HEK293 (cell line): ENCODE data around the gene MMP28.

Source experiments
- HOXA7 ChIP-seq: sonication (generic); formaldehyde crosslinking; IDR thresholded peaks from 2 replicates; pipeline ENCODE4 v1.8.1; 2022; ENCODE audit warnings: missing genetic modification reagents, borderline replicate concordance
- HOXC10 ChIP-seq: sonication (generic); formaldehyde crosslinking; IDR thresholded peaks from 2 replicates; pipeline ENCODE4 v1.8.1; 2023; ENCODE audit warnings: mild to moderate bottlenecking, missing genetic modification reagents
- KLF1 ChIP-seq: fragments of 450-650 bp; formaldehyde crosslinking; IDR thresholded peaks from 2 replicates; pipeline ENCODE4 v1.5.1; 2016; ENCODE audit warnings: missing biosample characterization, missing genetic modification characterization
- KLF8 ChIP-seq: fragments of 450-650 bp; formaldehyde crosslinking; IDR thresholded peaks from 2 replicates; pipeline ENCODE4 v1.5.1; 2016; ENCODE audit warnings: missing biosample characterization, missing genetic modification characterization
- PRDM4 ChIP-seq: fragments of 450-650 bp; formaldehyde crosslinking; IDR thresholded peaks from 2 replicates; pipeline ENCODE4 v1.5.1; 2017; ENCODE audit warnings: missing biosample characterization, missing genetic modification characterization
- SCRT2 ChIP-seq: fragments of 450-650 bp; formaldehyde crosslinking; IDR thresholded peaks from 2 replicates; pipeline ENCODE4 v1.5.1; 2016; ENCODE audit warnings: missing biosample characterization, missing genetic modification characterization
- YY1 ChIP-seq: fragments of 450-650 bp; formaldehyde crosslinking; IDR thresholded peaks from 2 replicates; pipeline ENCODE4 v1.5.1; 2018; ENCODE audit warnings: missing biosample characterization, missing genetic modification characterization
- ZFHX2 ChIP-seq: fragments of 450-650 bp; formaldehyde crosslinking; conservative IDR thresholded peaks from 2 replicates; pipeline ENCODE4 v1.5.1; 2016; ENCODE audit warnings: missing biosample characterization, missing genetic modification characterization
- ZFP3 ChIP-seq: fragments of 450-650 bp; formaldehyde crosslinking; IDR thresholded peaks from 2 replicates; pipeline ENCODE4 v1.5.1; 2016; ENCODE audit warnings: low read depth, missing biosample characterization, missing genetic modification characterization
- ZNF112 ChIP-seq: fragments of 450-650 bp; formaldehyde crosslinking; IDR thresholded peaks from 2 replicates; pipeline ENCODE4 v1.5.0; 2017; ENCODE audit warnings: missing biosample characterization, missing genetic modification characterization
- ZNF169 ChIP-seq: fragments of 450-650 bp; formaldehyde crosslinking; IDR thresholded peaks from 2 replicates; pipeline ENCODE4 v1.5.1; 2016; ENCODE audit warnings: missing biosample characterization, missing genetic modification characterization
- ZNF174 ChIP-seq: fragments of 450-650 bp; formaldehyde crosslinking; IDR thresholded peaks from 2 replicates; pipeline ENCODE4 v1.5.0; 2017; ENCODE audit warnings: missing biosample characterization, mild to moderate bottlenecking, missing genetic modification characterization
- ZNF19 ChIP-seq: fragments of 450-650 bp; formaldehyde crosslinking; IDR thresholded peaks from 2 replicates; pipeline ENCODE4; 2016; ENCODE audit warnings: missing biosample characterization, missing genetic modification characterization, low read depth
- ZNF211 ChIP-seq: fragments of 450-650 bp; formaldehyde crosslinking; IDR thresholded peaks from 2 replicates; pipeline ENCODE4 v1.5.1; 2016; ENCODE audit warnings: low read depth, missing biosample characterization, missing genetic modification characterization
- ZNF324 ChIP-seq: fragments of 450-650 bp; formaldehyde crosslinking; IDR thresholded peaks from 2 replicates; pipeline ENCODE4 v1.5.1; 2016; ENCODE audit warnings: missing biosample characterization, missing genetic modification characterization
- ZNF335 ChIP-seq: fragments of 450-650 bp; formaldehyde crosslinking; conservative IDR thresholded peaks from 2 replicates; pipeline ENCODE4 v1.5.1; 2016; ENCODE audit warnings: missing biosample characterization, missing genetic modification characterization
- ZNF341 ChIP-seq: fragments of 450-650 bp; formaldehyde crosslinking; IDR thresholded peaks from 2 replicates; pipeline ENCODE4; 2016; ENCODE audit warnings: low read depth, missing biosample characterization, missing genetic modification characterization
- ZNF530 ChIP-seq: fragments of 450-650 bp; formaldehyde crosslinking; IDR thresholded peaks from 2 replicates; pipeline ENCODE4 v1.5.1; 2016; ENCODE audit warnings: low read depth, missing biosample characterization, missing genetic modification characterization
- ZNF558 ChIP-seq: fragments of 450-650 bp; formaldehyde crosslinking; IDR thresholded peaks from 2 replicates; pipeline ENCODE4 v1.5.1; 2016; ENCODE audit warnings: missing biosample characterization, missing genetic modification characterization
- ZNF580 ChIP-seq: fragments of 450-650 bp; formaldehyde crosslinking; IDR thresholded peaks from 2 replicates; pipeline ENCODE4 v1.5.1; 2016; ENCODE audit warnings: missing biosample characterization, missing genetic modification characterization
- ZNF600 ChIP-seq: fragments of 450-650 bp; formaldehyde crosslinking; IDR thresholded peaks from 2 replicates; pipeline ENCODE4 v1.5.1; 2016; ENCODE audit warnings: missing biosample characterization, missing genetic modification characterization
- ZNF621 ChIP-seq: fragments of 450-650 bp; formaldehyde crosslinking; IDR thresholded peaks from 2 replicates; pipeline ENCODE4 v1.5.1; 2017; ENCODE audit warnings: missing biosample characterization, missing genetic modification characterization
- ZNF629 ChIP-seq: fragments of 450-650 bp; formaldehyde crosslinking; IDR thresholded peaks from 2 replicates; pipeline ENCODE4 v1.5.1; 2017; ENCODE audit warnings: missing biosample characterization, missing genetic modification characterization
- ZNF701 ChIP-seq: fragments of 450-650 bp; formaldehyde crosslinking; IDR thresholded peaks from 2 replicates; pipeline ENCODE4 v1.5.1; 2016; ENCODE audit warnings: missing biosample characterization, missing genetic modification characterization
- ZNF747 ChIP-seq: fragments of 450-650 bp; formaldehyde crosslinking; IDR thresholded peaks from 2 replicates; pipeline ENCODE4 v1.5.1; 2016; ENCODE audit warnings: missing biosample characterization, missing genetic modification characterization
- ZNF776 ChIP-seq: fragments of 450-650 bp; formaldehyde crosslinking; IDR thresholded peaks from 2 replicates; pipeline ENCODE4 v1.5.0; 2017; ENCODE audit warnings: missing biosample characterization, missing genetic modification characterization, borderline replicate concordance
- ZNF777 ChIP-seq: fragments of 450-650 bp; formaldehyde crosslinking; IDR thresholded peaks from 2 replicates; pipeline ENCODE4 v1.5.1; 2017; ENCODE audit warnings: missing biosample characterization, missing genetic modification characterization, borderline replicate concordance
- ZNF837 ChIP-seq: fragments of 450-650 bp; formaldehyde crosslinking; IDR thresholded peaks from 2 replicates; pipeline ENCODE4 v1.5.1; 2016; ENCODE audit warnings: missing biosample characterization, missing genetic modification characterization
- ZXDB ChIP-seq: fragments of 450-650 bp; formaldehyde crosslinking; IDR thresholded peaks from 2 replicates; pipeline ENCODE4 v1.5.1; 2016; ENCODE audit warnings: missing biosample characterization, missing genetic modification characterization
- TF ChIP-seq, protein P1 (sequence below): fragments of 450-650 bp; formaldehyde crosslinking; IDR thresholded peaks from 2 replicates; pipeline ENCODE4 v1.5.1; 2016; ENCODE audit warnings: missing biosample characterization, missing genetic modification characterization
- TF ChIP-seq, protein P2 (sequence below): fragments of 450-650 bp; formaldehyde crosslinking; IDR thresholded peaks from 2 replicates; pipeline ENCODE4 v1.5.1; 2016; ENCODE audit warnings: missing biosample characterization, missing genetic modification characterization
- TF ChIP-seq, protein P3 (sequence below): fragments of 450-650 bp; formaldehyde crosslinking; optimal IDR thresholded peaks from 2 replicates; pipeline ENCODE3; 2016; ENCODE audit warnings: missing biosample characterization, mild to moderate bottlenecking, missing genetic modification characterization
- TF ChIP-seq, protein P4 (sequence below): fragments of 450-650 bp; formaldehyde crosslinking; IDR thresholded peaks from 2 replicates; pipeline ENCODE4 v1.5.1; 2016; ENCODE audit warnings: missing biosample characterization, missing genetic modification characterization

Gene MMP28

DNA sequence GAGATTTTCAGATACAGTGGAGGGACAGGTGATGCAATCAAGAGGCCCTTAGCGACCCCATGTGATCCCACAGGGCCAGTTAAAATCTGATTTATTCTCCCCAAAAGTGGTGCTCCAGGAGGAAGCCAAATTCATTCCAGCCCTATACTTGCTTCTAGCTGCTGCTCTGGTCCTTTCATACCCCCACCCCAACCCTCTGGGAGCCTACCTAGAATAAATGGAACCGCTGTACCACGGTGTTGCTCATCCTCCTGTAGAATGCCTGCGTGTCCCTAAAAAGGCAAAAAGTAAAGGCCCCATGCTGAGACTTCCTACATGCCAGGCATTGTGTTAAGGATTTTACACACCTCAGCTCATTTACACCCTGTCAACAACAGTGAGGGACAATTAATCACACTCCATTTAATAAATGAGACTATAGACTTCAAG lies 66.0 kb downstream of the MMP28 start (continued):
- no peak for TF ChIP-seq ZNF747 (tag by site-specific recombination)
- TF ChIP-seq, protein P1, sequence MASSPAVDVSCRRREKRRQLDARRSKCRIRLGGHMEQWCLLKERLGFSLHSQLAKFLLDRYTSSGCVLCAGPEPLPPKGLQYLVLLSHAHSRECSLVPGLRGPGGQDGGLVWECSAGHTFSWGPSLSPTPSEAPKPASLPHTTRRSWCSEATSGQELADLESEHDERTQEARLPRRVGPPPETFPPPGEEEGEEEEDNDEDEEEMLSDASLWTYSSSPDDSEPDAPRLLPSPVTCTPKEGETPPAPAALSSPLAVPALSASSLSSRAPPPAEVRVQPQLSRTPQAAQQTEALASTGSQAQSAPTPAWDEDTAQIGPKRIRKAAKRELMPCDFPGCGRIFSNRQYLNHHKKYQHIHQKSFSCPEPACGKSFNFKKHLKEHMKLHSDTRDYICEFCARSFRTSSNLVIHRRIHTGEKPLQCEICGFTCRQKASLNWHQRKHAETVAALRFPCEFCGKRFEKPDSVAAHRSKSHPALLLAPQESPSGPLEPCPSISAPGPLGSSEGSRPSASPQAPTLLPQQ, result no peak
- TF ChIP-seq ZNF777, result no peak
- no peak for TF ChIP-seq HOXC10 (CRISPR knock-in tag)
- TF ChIP-seq ZFHX2 (tag by site-specific recombination), result no peak
- TF ChIP-seq ZNF211 (tag by site-specific recombination), result no peak
- TF ChIP-seq ZNF621 (tag by site-specific recombination), result no peak
- TF ChIP-seq, protein P2, sequence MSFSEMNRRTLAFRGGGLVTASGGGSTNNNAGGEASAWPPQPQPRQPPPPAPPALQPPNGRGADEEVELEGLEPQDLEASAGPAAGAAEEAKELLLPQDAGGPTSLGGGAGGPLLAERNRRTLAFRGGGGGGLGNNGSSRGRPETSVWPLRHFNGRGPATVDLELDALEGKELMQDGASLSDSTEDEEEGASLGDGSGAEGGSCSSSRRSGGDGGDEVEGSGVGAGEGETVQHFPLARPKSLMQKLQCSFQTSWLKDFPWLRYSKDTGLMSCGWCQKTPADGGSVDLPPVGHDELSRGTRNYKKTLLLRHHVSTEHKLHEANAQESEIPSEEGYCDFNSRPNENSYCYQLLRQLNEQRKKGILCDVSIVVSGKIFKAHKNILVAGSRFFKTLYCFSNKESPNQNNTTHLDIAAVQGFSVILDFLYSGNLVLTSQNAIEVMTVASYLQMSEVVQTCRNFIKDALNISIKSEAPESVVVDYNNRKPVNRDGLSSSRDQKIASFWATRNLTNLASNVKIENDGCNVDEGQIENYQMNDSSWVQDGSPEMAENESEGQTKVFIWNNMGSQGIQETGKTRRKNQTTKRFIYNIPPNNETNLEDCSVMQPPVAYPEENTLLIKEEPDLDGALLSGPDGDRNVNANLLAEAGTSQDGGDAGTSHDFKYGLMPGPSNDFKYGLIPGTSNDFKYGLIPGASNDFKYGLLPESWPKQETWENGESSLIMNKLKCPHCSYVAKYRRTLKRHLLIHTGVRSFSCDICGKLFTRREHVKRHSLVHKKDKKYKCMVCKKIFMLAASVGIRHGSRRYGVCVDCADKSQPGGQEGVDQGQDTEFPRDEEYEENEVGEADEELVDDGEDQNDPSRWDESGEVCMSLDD, result no peak
- TF ChIP-seq ZFP3 (tag by site-specific recombination), result no peak
- TF ChIP-seq HOXA7 (CRISPR knock-in tag), result no peak
- no peak for TF ChIP-seq ZNF776 (tag by site-specific recombination)
- TF ChIP-seq ZNF580, result no peak
- no peak for TF ChIP-seq KLF8 (tag by site-specific recombination)
- TF ChIP-seq SCRT2 (tag by site-specific recombination), result peak; percentile 94
- TF ChIP-seq, protein P3, sequence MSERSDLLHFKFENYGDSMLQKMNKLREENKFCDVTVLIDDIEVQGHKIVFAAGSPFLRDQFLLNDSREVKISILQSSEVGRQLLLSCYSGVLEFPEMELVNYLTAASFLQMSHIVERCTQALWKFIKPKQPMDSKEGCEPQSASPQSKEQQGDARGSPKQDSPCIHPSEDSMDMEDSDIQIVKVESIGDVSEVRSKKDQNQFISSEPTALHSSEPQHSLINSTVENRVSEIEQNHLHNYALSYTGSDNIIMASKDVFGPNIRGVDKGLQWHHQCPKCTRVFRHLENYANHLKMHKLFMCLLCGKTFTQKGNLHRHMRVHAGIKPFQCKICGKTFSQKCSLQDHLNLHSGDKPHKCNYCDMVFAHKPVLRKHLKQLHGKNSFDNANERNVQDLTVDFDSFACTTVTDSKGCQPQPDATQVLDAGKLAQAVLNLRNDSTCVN, result no peak
- no peak for TF ChIP-seq ZNF324
- TF ChIP-seq ZNF530 (tag by site-specific recombination), result no peak
- no peak; the same call in 1 of the 2 replicates for TF ChIP-seq ZNF629 (tag by site-specific recombination)
- TF ChIP-seq ZNF174, result no peak
- no peak for TF ChIP-seq ZXDB
- no peak for TF ChIP-seq ZNF169 (tag by site-specific recombination)
- peak; percentile 36; the same call in 1 of the 2 replicates for TF ChIP-seq PRDM4 (tag by site-specific recombination)
- TF ChIP-seq KLF1 (tag by site-specific recombination), result no peak
- no peak for TF ChIP-seq ZNF558 (tag by site-specific recombination)
- no peak for TF ChIP-seq ZNF19
- TF ChIP-seq, protein P4, sequence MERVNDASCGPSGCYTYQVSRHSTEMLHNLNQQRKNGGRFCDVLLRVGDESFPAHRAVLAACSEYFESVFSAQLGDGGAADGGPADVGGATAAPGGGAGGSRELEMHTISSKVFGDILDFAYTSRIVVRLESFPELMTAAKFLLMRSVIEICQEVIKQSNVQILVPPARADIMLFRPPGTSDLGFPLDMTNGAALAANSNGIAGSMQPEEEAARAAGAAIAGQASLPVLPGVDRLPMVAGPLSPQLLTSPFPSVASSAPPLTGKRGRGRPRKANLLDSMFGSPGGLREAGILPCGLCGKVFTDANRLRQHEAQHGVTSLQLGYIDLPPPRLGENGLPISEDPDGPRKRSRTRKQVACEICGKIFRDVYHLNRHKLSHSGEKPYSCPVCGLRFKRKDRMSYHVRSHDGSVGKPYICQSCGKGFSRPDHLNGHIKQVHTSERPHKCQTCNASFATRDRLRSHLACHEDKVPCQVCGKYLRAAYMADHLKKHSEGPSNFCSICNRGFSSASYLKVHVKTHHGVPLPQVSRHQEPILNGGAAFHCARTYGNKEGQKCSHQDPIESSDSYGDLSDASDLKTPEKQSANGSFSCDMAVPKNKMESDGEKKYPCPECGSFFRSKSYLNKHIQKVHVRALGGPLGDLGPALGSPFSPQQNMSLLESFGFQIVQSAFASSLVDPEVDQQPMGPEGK (tag by site-specific recombination), result peak; percentile 19; the same call in 1 of the 2 replicates
- no peak for TF ChIP-seq ZNF701 (tag by site-specific recombination)
- TF ChIP-seq ZNF335, result peak; percentile 76
- no peak for TF ChIP-seq ZNF837 (tag by site-specific recombination)
- 0 out of 2 replicates have a peak, but pooled peaks have one; percentile 18 for TF ChIP-seq ZNF600
- no peak for TF ChIP-seq YY1
- no peak for TF ChIP-seq ZNF341 (tag by site-specific recombination)
- TF ChIP-seq ZNF112, result no peak
